ENCODE data around the gene PGAP1.

DNA sequence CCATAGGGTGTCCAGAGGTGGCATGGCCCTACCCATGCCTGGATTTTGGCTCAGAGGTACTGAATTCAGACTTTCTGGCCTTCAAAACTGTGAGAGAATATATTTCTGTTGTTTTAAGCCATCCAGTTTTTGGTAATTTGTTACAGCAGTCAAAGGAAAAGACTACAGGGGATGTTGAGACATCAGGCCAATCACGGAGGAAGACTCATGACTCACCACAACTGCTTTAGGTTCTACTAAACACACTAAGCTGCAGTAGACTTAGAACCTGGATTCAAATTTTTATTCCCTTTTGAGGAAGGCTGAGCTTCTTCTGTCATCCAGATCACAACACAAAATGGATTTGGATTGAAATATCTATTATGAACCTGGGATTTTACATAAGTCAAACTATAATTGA, 105.3 kb downstream of the PGAP1 start:
- TF ChIP-seq, protein P1, sequence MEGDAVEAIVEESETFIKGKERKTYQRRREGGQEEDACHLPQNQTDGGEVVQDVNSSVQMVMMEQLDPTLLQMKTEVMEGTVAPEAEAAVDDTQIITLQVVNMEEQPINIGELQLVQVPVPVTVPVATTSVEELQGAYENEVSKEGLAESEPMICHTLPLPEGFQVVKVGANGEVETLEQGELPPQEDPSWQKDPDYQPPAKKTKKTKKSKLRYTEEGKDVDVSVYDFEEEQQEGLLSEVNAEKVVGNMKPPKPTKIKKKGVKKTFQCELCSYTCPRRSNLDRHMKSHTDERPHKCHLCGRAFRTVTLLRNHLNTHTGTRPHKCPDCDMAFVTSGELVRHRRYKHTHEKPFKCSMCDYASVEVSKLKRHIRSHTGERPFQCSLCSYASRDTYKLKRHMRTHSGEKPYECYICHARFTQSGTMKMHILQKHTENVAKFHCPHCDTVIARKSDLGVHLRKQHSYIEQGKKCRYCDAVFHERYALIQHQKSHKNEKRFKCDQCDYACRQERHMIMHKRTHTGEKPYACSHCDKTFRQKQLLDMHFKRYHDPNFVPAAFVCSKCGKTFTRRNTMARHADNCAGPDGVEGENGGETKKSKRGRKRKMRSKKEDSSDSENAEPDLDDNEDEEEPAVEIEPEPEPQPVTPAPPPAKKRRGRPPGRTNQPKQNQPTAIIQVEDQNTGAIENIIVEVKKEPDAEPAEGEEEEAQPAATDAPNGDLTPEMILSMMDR (IDR thresholded peaks at IDR 0.05), result no peak
- no peak for TF ChIP-seq EZH2 (IDR thresholded peaks at IDR 0.05; ENCODE audit: borderline replicate concordance, insufficient read depth, low read depth, low read length, poor library complexity, severe bottlenecking)
